ENCODE measurements around the gene SMAD5. TPM values are rescaled to one million over a fixed set of nuclear protein-coding genes. Genes with fewer than 3 reads are reported as not detected.

Gene SMAD5
- total RNA-seq, 3 donors from 2014 or later = 3.5 to 10.1 (median 6.0) TPM

DNA sequence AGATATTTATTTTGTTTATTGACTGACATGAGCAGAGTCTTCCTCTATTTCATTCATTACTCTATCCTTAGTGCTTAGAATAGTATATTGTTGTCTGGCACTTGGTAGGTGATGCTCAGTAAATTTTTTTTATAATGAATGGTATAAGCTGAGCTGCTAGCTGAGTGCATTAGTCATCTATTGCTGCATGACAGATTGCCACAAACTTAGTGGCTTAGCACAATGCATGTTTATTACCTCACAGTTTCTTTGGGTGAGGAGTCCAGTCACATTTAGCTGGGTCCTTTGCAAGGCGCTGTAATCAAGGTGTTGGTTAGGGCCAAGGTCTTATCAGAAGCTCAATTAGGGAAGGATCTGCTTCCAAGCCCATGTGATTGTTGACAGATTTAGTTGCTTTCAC lies 23.1 kb downstream of the SMAD5 start:
- no peaks in the 10 kb centered on the region for H3K27me3 Mint-ChIP-seq (ENCODE audit: low read depth)
- no peak for ATAC-seq

DNA sequence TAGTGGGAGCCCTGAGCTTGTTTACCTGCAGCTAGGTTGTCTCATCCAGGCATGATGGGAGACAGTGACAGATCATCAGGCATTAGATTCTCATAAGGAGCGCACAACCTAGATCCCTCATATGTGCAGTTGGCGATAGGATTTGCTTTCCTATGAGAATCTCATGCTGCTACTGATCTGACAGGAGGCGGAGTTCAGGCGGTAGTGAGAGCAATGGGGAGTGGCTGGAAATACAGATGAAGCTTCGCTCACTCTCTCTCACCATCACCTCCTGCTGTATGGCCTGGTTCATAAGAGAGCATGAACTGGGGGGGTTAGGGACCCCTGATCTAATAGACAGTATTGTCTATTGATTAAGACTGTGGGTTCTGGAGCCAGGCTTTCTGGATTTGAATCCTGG lies 24.9 kb downstream of the SMAD5 start:
- no peak for ATAC-seq
- no peaks in the 10 kb centered on the region for H3K9me3 Mint-ChIP-seq
- H3K4me1 Mint-ChIP-seq (ENCODE audit: low read depth) = no peaks in the 10 kb centered on the region
- peaks cover 17% of the 10 kb centered on the region for H3K36me3 Mint-ChIP-seq (ENCODE audit: insufficient read depth)
- H3K4me3 Mint-ChIP-seq = no peak overlapping the region
- no peaks in the 10 kb centered on the region for H3K27me3 Mint-ChIP-seq (ENCODE audit: low read depth)
- DNase-seq = no peak

More for the DNA sequence above, 23.1 kb downstream of the SMAD5 start:
- DNase-seq = no peak
- H3K4me3 Mint-ChIP-seq = no peak overlapping the region
- H3K9me3 Mint-ChIP-seq = no peaks in the 10 kb centered on the region
- peaks cover 19% of the 10 kb centered on the region for H3K36me3 Mint-ChIP-seq (ENCODE audit: insufficient read depth)
- H3K4me1 Mint-ChIP-seq (ENCODE audit: low read depth) = no peaks in the 10 kb centered on the region

DNA sequence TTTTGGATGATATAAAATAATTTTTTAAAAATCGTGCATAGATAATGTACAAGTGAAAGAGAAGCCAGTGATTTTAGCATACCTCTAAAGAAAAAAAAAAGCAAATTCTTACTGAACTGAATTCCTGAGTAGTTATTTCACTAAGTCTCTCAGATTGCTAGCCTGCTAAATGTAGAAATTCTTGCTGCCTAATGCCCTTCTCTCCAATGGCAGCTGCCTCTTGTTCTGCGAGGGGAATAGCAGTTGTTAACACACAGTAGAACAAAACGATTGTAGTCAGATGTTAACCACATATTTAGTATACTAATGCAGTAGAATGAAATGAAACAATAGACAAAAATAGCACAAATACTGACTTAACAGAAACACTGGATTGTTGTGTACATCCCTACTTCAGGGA lies 26.8 kb downstream of the SMAD5 start:
- ATAC-seq (no peak), DNase-seq (no peak)
- no peaks in the 10 kb centered on the region for H3K27me3 Mint-ChIP-seq (ENCODE audit: low read depth)
- no peaks in the 10 kb centered on the region for H3K9me3 Mint-ChIP-seq
- H3K4me1 Mint-ChIP-seq (ENCODE audit: low read depth) = no peaks in the 10 kb centered on the region
- peaks cover 14% of the 10 kb centered on the region for H3K36me3 Mint-ChIP-seq (ENCODE audit: insufficient read depth)
- no peak overlapping the region for H3K4me3 Mint-ChIP-seq

DNA sequence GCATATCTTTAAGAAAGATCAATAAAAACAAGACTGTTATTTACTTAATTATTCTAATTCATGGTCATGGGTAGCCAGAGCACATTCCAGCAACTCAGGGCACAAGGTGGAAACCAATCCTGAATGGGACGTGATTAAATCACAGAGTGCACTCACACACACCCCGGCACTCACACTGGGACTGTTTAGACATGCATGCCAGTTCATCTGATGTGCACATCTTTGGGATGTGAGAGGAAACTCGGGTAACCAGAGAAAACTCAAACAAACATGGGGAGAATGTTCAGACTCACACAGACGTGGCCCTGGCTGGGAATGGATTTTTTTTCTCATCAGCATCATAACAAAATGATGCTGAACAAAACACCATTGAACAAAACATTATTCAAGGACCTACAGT lies 29.4 kb downstream of the SMAD5 start:
- H3K36me3 Mint-ChIP-seq (ENCODE audit: insufficient read depth) = peaks cover 4% of the 10 kb centered on the region

DNA sequence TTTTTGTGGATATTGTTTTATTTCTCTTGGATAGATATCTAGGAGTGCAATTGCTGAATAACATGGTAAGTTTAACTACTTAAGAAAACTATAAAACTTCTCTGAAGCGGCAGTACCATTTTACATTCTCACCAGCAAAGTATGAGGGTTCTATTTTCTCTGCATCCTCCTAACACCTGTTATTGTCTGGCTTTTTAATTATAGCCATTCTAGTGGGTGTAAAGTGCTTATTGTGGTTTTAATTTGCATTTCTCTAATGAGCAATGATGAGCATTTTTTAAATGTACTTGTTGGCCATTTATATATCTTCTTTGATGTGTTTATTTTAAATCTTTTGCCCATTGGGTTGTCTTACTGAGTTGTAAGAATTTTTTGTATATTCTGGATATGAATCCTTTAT lies 31.6 kb downstream of the SMAD5 start:
- no peak for ATAC-seq
- no peaks in the 10 kb centered on the region for H3K27me3 Mint-ChIP-seq (ENCODE audit: low read depth)
- H3K4me1 Mint-ChIP-seq (ENCODE audit: low read depth) = no peaks in the 10 kb centered on the region
- H3K9me3 Mint-ChIP-seq = no peaks in the 10 kb centered on the region
- H3K36me3 Mint-ChIP-seq (ENCODE audit: insufficient read depth) = peaks cover 8% of the 10 kb centered on the region
- H3K4me3 Mint-ChIP-seq = no peak overlapping the region
- DNase-seq = no peak

More for the DNA sequence above, 29.4 kb downstream of the SMAD5 start:
- H3K9me3 Mint-ChIP-seq = no peaks in the 10 kb centered on the region
- no peak overlapping the region for H3K4me3 Mint-ChIP-seq
- no peak for ATAC-seq
- no peaks in the 10 kb centered on the region for H3K4me1 Mint-ChIP-seq (ENCODE audit: low read depth)
- DNase-seq = no peak
- H3K27me3 Mint-ChIP-seq (ENCODE audit: low read depth) = no peaks in the 10 kb centered on the region

DNA sequence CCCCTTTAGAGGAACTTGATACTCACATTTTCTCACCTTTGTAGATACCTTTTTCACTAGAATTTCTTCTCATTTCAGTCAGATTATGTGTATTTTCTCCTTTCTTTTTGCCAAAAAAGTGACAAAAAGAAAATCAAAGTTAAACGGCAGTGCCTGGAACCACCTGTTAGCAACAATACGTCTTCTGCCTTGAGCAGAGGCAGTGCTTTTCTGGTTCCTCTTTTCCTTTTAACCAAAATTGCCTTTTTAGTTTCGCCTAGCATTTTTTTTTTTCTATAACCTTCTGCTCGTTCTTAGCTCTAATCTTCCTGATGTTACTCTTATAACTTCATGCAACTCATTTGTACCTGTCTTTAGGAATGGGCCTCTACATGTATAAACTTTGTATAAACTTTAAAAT lies 34.3 kb downstream of the SMAD5 start:
- ATAC-seq = no peak
- DNase-seq = no peak
- peaks cover 10% of the 10 kb centered on the region for H3K36me3 Mint-ChIP-seq (ENCODE audit: insufficient read depth)

DNA sequence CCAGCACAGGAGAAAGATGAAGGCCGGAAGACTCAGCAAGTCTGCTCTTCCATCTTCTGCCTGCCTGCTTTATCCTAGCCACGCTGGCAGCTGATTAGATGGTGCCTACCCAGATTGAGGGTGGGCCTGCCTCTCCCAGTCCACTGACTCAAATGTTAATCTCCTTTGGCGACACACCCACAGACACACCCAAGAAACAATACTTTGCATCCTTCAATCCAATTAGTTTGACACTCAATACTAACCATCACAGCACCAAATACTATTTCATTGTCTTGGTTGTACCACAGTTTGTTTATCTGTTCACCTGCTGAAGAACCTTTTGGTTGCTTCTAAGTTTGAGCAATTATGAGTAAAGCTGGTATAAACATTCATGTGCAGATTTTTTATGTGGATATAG lies 36.6 kb downstream of the SMAD5 start:
- peaks cover 15% of the 10 kb centered on the region for H3K36me3 Mint-ChIP-seq (ENCODE audit: insufficient read depth)
- DNase-seq (no peak), ATAC-seq (no peak)
- no peaks in the 10 kb centered on the region for H3K4me1 Mint-ChIP-seq (ENCODE audit: low read depth)
- no peaks in the 10 kb centered on the region for H3K9me3 Mint-ChIP-seq
- no peak overlapping the region for H3K4me3 Mint-ChIP-seq
- no peaks in the 10 kb centered on the region for H3K27me3 Mint-ChIP-seq (ENCODE audit: low read depth)

More for the DNA sequence above, 34.3 kb downstream of the SMAD5 start:
- H3K9me3 Mint-ChIP-seq = no peaks in the 10 kb centered on the region
- no peaks in the 10 kb centered on the region for H3K27me3 Mint-ChIP-seq (ENCODE audit: low read depth)
- H3K4me3 Mint-ChIP-seq = no peak overlapping the region
- no peaks in the 10 kb centered on the region for H3K4me1 Mint-ChIP-seq (ENCODE audit: low read depth)

DNA sequence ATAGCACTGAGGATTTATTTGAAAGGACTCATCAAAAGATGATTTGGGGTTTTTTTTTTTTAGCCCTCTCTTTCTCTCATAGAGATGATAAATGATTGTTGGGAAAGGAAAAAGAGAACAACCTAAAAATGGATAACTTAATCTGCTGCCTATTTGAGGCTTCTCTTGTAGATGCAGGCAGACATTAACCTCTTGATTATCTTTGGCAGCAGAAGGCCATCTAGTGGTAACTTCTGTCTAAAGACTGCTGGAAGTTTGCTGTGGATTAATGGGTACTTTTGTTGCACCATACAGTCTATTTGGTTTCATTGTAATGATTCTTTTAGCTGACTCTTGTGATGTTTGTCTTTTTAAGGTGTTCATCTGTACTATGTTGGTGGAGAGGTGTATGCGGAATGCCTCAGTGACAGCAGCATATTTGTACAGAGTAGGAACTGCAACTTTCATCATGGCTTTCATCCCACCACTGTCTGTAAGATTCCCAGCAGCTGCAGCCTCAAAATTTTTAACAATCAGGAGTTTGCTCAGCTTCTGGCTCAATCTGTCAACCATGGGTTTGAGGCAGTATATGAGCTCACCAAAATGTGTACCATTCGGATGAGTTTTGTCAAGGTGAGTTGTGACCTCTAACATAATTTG lies 41.5 kb downstream of the SMAD5 start:
- ATAC-seq = no peak
- Mint-ChIP-seq H3K4me1 (ENCODE audit: low read depth) (no peaks in the 10 kb centered on the region), H3K9me3 (no peaks in the 10 kb centered on the region), H3K4me3 (no peak overlapping the region), H3K27me3 (ENCODE audit: low read depth) (no peaks in the 10 kb centered on the region), H3K36me3 (ENCODE audit: insufficient read depth) (peaks cover 15% of the 10 kb centered on the region)
- DNase-seq = no peak

DNA sequence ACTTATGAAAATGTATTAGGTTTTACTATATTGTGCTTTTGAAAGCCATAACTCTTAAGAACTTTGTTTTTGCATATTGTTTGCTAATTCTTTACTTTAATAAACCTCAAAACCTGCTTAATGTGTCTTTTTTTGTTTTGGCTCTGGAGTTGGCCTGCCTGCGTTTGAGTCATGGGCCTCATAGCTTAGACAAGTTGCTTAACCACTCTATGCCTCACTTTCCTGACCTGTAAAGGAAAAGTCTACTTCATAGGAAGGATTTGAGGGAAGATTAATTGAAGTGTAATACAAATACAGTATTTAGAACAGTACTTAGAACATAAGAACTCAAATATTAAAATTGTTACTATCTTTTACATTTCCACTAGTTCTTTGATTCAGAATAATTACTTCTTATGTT lies 50.0 kb downstream of the SMAD5 start:
- no peaks in the 10 kb centered on the region for H3K4me1 Mint-ChIP-seq (ENCODE audit: low read depth)
- DNase-seq (no peak), ATAC-seq (no peak)
- H3K4me3 Mint-ChIP-seq = no peak overlapping the region
- no peaks in the 10 kb centered on the region for H3K9me3 Mint-ChIP-seq
- H3K36me3 Mint-ChIP-seq (ENCODE audit: insufficient read depth) = peaks cover 6% of the 10 kb centered on the region
- no peaks in the 10 kb centered on the region for H3K27me3 Mint-ChIP-seq (ENCODE audit: low read depth)

DNA sequence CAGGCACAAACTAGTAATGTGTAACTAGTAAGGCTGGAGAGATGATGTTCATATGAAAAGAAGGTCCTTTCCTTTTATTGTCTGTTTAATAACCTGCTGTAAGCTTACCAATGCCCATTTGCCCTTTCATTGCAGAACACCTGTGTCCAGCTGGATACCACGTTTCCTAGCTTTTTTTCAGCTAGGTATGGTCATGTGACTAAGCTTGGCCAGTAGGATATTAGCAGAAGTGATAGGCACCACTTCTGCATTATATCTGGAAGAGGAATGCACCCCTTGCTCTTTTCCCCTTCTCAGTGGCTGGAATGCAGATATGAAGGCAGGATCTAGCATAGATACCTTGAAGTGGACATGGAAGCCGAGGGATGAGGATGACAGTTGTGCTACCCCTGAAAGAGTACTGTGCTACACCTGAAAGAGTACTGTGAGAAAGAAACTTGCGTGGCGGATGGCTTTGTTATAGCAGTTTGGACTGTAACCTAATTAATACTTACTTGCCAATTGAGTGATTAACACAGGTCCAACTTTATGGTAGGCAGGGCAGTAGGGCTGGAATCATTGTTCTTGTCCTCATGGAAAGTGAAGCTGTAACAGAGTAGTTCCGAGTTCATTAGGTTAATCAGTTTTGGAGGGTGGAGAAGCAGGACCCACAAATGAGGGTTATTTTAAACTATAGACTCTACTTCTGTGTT lies 53.5 kb downstream of the SMAD5 start:
- Mint-ChIP-seq H3K4me3 (no peak overlapping the region), H3K27me3 (ENCODE audit: low read depth) (peaks cover 10% of the 10 kb centered on the region), H3K36me3 (ENCODE audit: insufficient read depth) (peaks cover 14% of the 10 kb centered on the region), H3K4me1 (ENCODE audit: low read depth) (no peaks in the 10 kb centered on the region), H3K9me3 (no peaks in the 10 kb centered on the region)
- no peak for ATAC-seq
- DNase-seq = no peak

DNA sequence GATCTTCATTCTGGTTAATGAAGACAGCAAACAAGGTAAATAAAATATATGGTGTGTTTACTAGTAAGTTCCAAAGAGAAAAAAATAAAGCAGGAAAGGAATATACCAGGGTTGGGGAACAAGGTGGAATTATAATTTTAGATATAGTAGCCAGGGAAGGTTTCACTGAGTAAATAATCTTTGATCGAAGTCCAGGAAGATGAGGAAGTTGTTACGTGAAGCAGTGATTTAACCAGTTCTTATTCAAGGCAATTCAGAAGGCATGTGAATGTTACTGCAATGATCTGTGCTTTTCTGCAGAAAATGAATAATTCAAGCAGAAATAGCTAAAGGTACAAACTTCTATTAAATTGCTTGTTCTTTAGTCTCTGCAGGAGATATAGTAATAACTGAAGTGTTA lies 54.2 kb downstream of the SMAD5 start:
- peaks cover 14% of the 10 kb centered on the region for H3K36me3 Mint-ChIP-seq (ENCODE audit: insufficient read depth)
- DNase-seq (no peak), ATAC-seq (no peak)
- H3K9me3 Mint-ChIP-seq = no peaks in the 10 kb centered on the region
- H3K27me3 Mint-ChIP-seq (ENCODE audit: low read depth) = peaks cover 16% of the 10 kb centered on the region
- no peak overlapping the region for H3K4me3 Mint-ChIP-seq
- H3K4me1 Mint-ChIP-seq (ENCODE audit: low read depth) = peaks cover 2% of the 10 kb centered on the region

DNA sequence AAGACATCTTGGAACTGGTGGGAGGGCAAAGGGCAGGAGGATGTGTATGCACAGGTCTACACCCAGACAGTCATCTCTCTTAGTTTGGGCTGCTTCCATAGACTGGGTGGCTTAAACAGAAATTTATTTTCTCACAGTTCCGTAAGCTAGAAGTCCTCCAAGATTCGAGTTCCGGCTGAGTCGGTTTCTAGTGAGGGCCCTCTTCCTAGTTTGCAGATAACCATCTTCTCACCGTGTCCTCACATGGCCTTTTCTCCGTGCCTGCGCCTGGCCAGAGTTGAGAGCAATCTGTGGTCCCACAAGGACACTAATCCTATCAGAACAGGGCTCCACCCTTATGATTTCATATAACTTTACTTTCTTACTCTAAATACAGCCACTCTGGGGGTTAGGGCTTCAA lies 56.2 kb downstream of the SMAD5 start:
- Mint-ChIP-seq H3K27me3 (ENCODE audit: low read depth) (peaks cover 26% of the 10 kb centered on the region), H3K36me3 (ENCODE audit: insufficient read depth) (peaks cover 14% of the 10 kb centered on the region), H3K4me3 (no peak overlapping the region), H3K9me3 (no peaks in the 10 kb centered on the region), H3K4me1 (ENCODE audit: low read depth) (peaks cover 4% of the 10 kb centered on the region)
- DNase-seq = no peak
- ATAC-seq = no peak

DNA sequence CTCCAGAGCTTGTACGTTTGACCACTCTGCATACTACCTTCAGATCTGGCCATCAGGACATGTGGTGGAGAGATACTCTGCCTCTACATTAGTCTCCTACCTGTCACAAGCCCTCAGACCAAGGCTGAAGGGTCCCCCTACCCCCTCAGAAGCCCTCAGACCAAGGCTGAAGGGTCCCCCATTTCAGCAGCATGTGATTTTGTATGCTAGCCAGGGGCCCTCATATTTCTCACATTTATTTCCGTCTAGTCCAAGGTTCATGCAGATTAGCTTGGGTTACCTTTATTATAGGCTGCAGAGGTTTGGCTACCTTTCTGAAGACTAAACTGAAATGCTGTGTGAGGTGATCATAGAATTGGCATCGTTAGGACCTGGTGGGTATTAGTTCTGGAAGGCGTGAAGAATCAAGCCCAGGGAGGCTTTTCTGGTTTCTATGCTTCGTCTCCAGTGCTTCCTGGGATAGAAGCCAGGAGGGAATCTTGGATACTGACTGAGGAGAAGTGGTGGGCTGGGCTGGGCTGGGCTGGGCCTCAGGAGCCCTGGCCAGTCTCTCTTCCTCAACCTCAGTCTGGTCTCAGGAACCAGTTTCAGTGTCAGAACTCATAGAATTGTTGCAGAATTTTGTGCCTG lies 57.6 kb downstream of the SMAD5 start:
- H3K4me3 Mint-ChIP-seq = no peak overlapping the region
- no peak for DNase-seq
- peaks cover 4% of the 10 kb centered on the region for H3K4me1 Mint-ChIP-seq (ENCODE audit: low read depth)
- ATAC-seq = no peak
- peaks cover 14% of the 10 kb centered on the region for H3K36me3 Mint-ChIP-seq (ENCODE audit: insufficient read depth)
- H3K9me3 Mint-ChIP-seq = no peaks in the 10 kb centered on the region
- H3K27me3 Mint-ChIP-seq (ENCODE audit: low read depth) = peaks cover 39% of the 10 kb centered on the region

DNA sequence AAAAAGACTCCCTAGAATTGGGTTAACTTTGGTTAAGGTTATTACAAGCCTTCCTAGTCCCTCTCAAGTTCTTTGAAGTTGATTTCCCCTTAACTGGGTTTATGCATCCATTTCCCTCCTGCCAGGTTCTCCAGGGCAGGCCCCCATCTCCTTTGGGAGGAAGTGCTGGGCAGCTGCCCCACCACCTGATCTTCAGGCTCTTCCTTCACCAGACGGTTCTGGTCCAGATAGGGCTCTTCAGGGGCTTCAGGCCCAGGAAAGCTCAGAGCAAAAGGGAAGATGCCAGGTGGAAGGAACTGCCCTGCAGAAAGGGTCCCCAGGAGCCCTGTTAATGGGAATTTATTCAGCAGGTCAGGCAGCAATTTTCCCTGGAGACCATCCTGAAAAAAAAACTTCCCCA lies 58.3 kb downstream of the SMAD5 start:
- no peak overlapping the region for H3K4me3 Mint-ChIP-seq
- peaks cover 4% of the 10 kb centered on the region for H3K4me1 Mint-ChIP-seq (ENCODE audit: low read depth)
- H3K9me3 Mint-ChIP-seq = no peaks in the 10 kb centered on the region
- DNase-seq (no peak), ATAC-seq (no peak)
- peaks cover 14% of the 10 kb centered on the region for H3K36me3 Mint-ChIP-seq (ENCODE audit: insufficient read depth)
- peaks cover 46% of the 10 kb centered on the region for H3K27me3 Mint-ChIP-seq (ENCODE audit: low read depth)

Measured in activated T-cell treated with anti-CD3 and anti-CD28 coated beads, Interleukin-2, amount 50 U/mL, for 4 hours (primary cell).